Measurements from ENCODE around the gene SOX6.

DNA sequence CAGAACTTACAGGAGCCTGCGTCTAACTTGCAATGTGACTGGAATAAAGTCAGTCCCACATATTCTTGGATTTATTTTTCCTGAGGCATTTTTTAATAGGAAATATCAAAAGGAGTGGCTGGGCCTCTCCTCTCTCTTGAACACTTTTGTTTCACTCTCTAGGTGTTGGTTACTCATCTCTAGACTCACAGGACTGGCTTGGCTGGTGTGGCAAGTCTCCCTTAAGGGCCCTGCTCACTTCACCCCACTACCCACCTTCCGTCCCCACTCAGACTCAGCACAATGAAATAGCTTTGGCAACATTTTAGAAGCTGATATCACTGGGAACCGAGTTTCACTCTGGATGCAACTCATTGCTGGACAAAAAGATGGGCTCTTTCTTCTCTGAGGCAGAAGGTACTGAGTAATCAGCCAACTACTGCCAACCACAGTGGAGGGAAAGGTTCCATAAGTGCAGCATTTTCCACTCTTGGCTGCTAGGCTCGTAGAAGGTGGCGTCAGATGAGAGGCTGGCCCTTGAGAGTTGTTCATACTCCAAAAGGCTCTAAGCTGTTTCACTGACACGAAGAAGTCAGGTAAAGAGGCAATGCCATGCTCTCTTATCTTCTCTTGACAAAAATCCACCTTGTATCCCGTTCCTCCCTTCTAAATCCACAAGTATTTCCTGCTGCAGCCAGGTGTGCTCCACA, 390.6 kb downstream of the SOX6 start:
- TF ChIP-seq, protein P1, sequence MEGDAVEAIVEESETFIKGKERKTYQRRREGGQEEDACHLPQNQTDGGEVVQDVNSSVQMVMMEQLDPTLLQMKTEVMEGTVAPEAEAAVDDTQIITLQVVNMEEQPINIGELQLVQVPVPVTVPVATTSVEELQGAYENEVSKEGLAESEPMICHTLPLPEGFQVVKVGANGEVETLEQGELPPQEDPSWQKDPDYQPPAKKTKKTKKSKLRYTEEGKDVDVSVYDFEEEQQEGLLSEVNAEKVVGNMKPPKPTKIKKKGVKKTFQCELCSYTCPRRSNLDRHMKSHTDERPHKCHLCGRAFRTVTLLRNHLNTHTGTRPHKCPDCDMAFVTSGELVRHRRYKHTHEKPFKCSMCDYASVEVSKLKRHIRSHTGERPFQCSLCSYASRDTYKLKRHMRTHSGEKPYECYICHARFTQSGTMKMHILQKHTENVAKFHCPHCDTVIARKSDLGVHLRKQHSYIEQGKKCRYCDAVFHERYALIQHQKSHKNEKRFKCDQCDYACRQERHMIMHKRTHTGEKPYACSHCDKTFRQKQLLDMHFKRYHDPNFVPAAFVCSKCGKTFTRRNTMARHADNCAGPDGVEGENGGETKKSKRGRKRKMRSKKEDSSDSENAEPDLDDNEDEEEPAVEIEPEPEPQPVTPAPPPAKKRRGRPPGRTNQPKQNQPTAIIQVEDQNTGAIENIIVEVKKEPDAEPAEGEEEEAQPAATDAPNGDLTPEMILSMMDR (IDR thresholded peaks at IDR 0.05; ENCODE audit: low read depth, low read length): no peak
- TF ChIP-seq EZH2phosphoT487 (IDR thresholded peaks at IDR 0.05; ENCODE audit: low read depth): no peak
